Thyroid gland (tissue), 4 donors: Measurements from ENCODE around the gene SHISA4.

Source experiments
- POLR2A ChIP-seq, 2 donors: fragments of 450-650 bp; IDR thresholded peaks; one replicate each; pipeline ENCODE4 v1.6.1; 2017; ENCODE audit warnings: antibody characterized with exemption in 2 of 2, mild to moderate bottlenecking in 2 of 2, moderate library complexity in 1 of 2
- TF ChIP-seq, protein P1 (sequence below), 6 experiments: fragments of 200-600 bp in 3 of 6; fragments of 450-650 bp in 3 of 6; sonication (generic) in 3 of 6; IDR thresholded peaks; one replicate each; pipeline ENCODE4 v1.5.1; 2016 to 2019; ENCODE audit warnings: antibody characterized with exemption in 6 of 6, mild to moderate bottlenecking in 2 of 6, inconsistent platforms in 1 of 6, moderate library complexity in 1 of 6

DNA sequence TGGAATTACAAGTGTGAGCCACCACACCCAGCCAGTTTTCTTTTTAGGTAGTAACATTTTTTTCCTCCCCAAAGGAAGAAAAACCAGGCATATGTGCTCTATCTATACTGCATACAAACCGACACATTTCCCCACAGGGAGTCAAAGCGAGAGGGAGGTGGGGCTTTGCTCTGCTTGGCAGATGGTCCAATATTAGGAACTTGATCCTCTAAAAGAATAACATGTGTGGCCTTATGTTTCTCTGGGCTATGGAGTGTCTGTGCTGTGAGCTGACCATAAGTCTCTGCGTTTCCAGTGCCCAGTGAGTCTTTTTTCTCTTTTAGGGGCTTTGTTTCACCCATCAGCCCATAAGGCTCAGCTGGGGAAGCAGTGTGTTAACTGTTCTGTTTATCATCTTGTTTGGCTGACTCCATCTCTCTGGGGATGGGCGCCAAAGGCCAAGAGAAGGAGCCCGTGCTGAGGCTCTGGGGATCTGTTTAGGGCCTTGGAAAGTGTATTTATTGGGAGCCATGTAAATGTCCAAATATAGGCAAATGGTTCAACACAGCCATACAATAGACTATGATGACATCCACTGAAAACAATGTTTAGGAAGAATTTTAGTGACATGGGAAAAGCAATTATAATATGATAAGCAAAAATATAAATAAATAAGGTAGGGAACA, 37.4 kb downstream of the SHISA4 start:
- TF ChIP-seq POLR2A (IDR thresholded peaks at IDR 0.05): no peak
- TF ChIP-seq, protein P1, sequence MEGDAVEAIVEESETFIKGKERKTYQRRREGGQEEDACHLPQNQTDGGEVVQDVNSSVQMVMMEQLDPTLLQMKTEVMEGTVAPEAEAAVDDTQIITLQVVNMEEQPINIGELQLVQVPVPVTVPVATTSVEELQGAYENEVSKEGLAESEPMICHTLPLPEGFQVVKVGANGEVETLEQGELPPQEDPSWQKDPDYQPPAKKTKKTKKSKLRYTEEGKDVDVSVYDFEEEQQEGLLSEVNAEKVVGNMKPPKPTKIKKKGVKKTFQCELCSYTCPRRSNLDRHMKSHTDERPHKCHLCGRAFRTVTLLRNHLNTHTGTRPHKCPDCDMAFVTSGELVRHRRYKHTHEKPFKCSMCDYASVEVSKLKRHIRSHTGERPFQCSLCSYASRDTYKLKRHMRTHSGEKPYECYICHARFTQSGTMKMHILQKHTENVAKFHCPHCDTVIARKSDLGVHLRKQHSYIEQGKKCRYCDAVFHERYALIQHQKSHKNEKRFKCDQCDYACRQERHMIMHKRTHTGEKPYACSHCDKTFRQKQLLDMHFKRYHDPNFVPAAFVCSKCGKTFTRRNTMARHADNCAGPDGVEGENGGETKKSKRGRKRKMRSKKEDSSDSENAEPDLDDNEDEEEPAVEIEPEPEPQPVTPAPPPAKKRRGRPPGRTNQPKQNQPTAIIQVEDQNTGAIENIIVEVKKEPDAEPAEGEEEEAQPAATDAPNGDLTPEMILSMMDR (IDR thresholded peaks at IDR 0.05): no peak
